ENCODE data around the gene SZRD1.

Gene SZRD1

DNA sequence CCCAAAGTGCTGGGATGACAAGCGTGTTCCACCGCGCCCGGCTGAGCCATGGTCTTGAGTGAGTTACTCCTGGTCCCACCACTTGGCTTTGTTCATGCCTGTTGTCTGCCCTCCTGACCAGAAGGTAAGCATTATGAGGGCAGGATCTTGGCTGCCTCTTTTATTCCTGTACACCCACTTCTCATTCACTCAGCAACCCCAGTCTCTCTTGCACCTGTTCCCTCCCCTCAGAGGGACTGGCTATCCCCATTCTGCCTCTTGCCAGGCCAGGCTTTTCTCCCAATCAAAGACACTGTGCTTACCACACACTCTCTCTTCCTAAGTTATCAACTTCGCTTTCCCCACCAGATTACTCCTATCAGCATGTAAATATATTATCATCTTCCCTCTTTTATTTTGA is 43.8 kb downstream of the SZRD1 start:
- no peak overlapping the region for H3K27ac ChIP-seq
- TF ChIP-seq, protein P1, sequence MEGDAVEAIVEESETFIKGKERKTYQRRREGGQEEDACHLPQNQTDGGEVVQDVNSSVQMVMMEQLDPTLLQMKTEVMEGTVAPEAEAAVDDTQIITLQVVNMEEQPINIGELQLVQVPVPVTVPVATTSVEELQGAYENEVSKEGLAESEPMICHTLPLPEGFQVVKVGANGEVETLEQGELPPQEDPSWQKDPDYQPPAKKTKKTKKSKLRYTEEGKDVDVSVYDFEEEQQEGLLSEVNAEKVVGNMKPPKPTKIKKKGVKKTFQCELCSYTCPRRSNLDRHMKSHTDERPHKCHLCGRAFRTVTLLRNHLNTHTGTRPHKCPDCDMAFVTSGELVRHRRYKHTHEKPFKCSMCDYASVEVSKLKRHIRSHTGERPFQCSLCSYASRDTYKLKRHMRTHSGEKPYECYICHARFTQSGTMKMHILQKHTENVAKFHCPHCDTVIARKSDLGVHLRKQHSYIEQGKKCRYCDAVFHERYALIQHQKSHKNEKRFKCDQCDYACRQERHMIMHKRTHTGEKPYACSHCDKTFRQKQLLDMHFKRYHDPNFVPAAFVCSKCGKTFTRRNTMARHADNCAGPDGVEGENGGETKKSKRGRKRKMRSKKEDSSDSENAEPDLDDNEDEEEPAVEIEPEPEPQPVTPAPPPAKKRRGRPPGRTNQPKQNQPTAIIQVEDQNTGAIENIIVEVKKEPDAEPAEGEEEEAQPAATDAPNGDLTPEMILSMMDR (IDR thresholded peaks at IDR 0.05) = no peak
- no peaks in the 10 kb centered on the region for H3K27me3 ChIP-seq
- H3K9me3 ChIP-seq = no peaks in the 10 kb centered on the region
- H3K4me3 ChIP-seq = no peak overlapping the region
- H3K4me1 ChIP-seq = no peaks in the 10 kb centered on the region
- intact Hi-C loops (cut with DNase I; ENCODE audit: low total_unique reads) = no loop called here
- DNase-seq = no peak
- H3K36me3 ChIP-seq = no peaks in the 10 kb centered on the region

GRCh38 chr1:16413191-16413590 is 46.1 kb downstream of the SZRD1 start:
- H3K4me1 ChIP-seq = no peaks in the 10 kb centered on the region
- intact Hi-C loops (cut with DNase I; ENCODE audit: low total_unique reads) = no loop called here
- DNase-seq = no peak
- no peaks in the 10 kb centered on the region for H3K27me3 ChIP-seq
- no peak overlapping the region for H3K27ac ChIP-seq
- no peak overlapping the region for H3K4me3 ChIP-seq
- H3K36me3 ChIP-seq = no peaks in the 10 kb centered on the region
- TF ChIP-seq, protein P1 (IDR thresholded peaks at IDR 0.05) = no peak
- no peaks in the 10 kb centered on the region for H3K9me3 ChIP-seq

- H3K27me3 ChIP-seq = peaks cover 0 to 7% of the 10 kb centered on the region in 2 donors
- no peak for DNase-seq
- H3K4me1 ChIP-seq = no peaks in the 10 kb centered on the region
- TF ChIP-seq, protein P1 (IDR thresholded peaks at IDR 0.05) = no peak
- H3K9me3 ChIP-seq = no peaks in the 10 kb centered on the region
- intact Hi-C loops (cut with DNase I; ENCODE audit: low total_unique reads) = no loop called here
- H3K36me3 ChIP-seq = no peaks in the 10 kb centered on the region
- H3K27ac ChIP-seq = no peak overlapping the region
- H3K4me3 ChIP-seq = no peak overlapping the region
These were observed 51.9 kb downstream of the SZRD1 start for GRCh38 chr1:16418823-16419425.

GRCh38 chr1:16420424-16421118 is 53.5 kb downstream of the SZRD1 start:
- no peaks in the 10 kb centered on the region for H3K36me3 ChIP-seq
- no peaks in the 10 kb centered on the region for H3K9me3 ChIP-seq
- H3K4me3 ChIP-seq = no peak overlapping the region
- peaks cover 0 to 7% of the 10 kb centered on the region in 2 donors for H3K27me3 ChIP-seq
- TF ChIP-seq, protein P1 (IDR thresholded peaks at IDR 0.05) = no peak
- no peak overlapping the region for H3K27ac ChIP-seq
- H3K4me1 ChIP-seq = no peaks in the 10 kb centered on the region
- intact Hi-C loops (cut with DNase I; ENCODE audit: low total_unique reads) = no loop called here
- no peak for DNase-seq

DNA sequence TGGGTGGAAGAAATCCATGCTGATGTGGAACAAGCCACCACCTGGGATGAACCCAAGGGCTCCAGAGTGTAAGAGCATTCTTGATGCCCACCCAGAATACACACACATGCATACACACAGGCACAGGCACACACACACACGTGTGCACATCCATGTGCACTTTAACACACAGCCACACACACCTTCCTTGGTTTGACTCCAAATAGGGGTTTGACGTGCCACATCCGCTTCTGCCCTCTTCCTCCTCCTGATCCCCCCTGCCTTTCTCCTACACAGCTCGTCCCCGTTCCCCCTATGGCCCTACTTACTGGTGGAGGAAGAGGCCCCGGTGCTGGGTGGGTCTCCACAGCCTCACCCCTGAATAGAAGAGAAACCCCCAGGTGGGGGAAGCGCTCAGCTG is 54.2 kb downstream of the SZRD1 start:
- intact Hi-C loops (cut with DNase I; ENCODE audit: low total_unique reads) = no loop called here
- DNase-seq = no peak
- Histone ChIP-seq H3K4me1 (no peaks in the 10 kb centered on the region), H3K36me3 (no peaks in the 10 kb centered on the region), H3K27me3 (peaks cover 0 to 7% of the 10 kb centered on the region in 2 donors), H3K9me3 (no peaks in the 10 kb centered on the region), H3K27ac (no peak overlapping the region), H3K4me3 (no peak overlapping the region)
- TF ChIP-seq, protein P1 (IDR thresholded peaks at IDR 0.05) = no peak
